GM12865 (cell line): Measurements from ENCODE around the gene ERBB4.

ENCODE experiments used
- DNase-seq: peaks from one replicate; pipeline ENCODE4 v3.0.0; 2010; ENCODE audit warnings: low read depth
- H3K4me3 ChIP-seq: 2 replicates; pipeline ENCODE4 v1.5.1; 2011; ENCODE audit warnings: mild to moderate bottlenecking, low read depth, low read length, control low read depth
- CTCF ChIP-seq: IDR thresholded peaks from 2 replicates; pipeline ENCODE4 v1.5.1; 2011; ENCODE audit warnings: low read length, control low read depth, low read depth, inconsistent platforms; ENCODE audit not compliant: insufficient read depth; ENCODE audit errors: missing control alignments

Gene ERBB4

GRCh38 chr2:211469664-211470059 is 1068.9 kb downstream of the ERBB4 start:
- no peak overlapping the region for H3K4me3 ChIP-seq
- no peak for DNase-seq
- TF ChIP-seq CTCF, result no peak

- H3K4me3 ChIP-seq, result no peak overlapping the region
- TF ChIP-seq CTCF, result no peak
- no peak for DNase-seq
These were observed 1069.5 kb downstream of the ERBB4 start for GRCh38 chr2:211468877-211469663.

GRCh38 chr2:211468217-211468616 is 1070.4 kb downstream of the ERBB4 start:
- DNase-seq, result no peak
- TF ChIP-seq CTCF, result no peak
- H3K4me3 ChIP-seq, result no peak overlapping the region

- no peak overlapping the region for H3K4me3 ChIP-seq
- TF ChIP-seq CTCF, result no peak
- DNase-seq, result no peak
These were observed 1075.2 kb downstream of the ERBB4 start for GRCh38 chr2:211463397-211463796.

- no peak for DNase-seq
- H3K4me3 ChIP-seq, result no peak overlapping the region
- no peak for TF ChIP-seq CTCF
These were observed 1079.6 kb downstream of the ERBB4 start for GRCh38 chr2:211458974-211459373.

GRCh38 chr2:211457325-211457724 is 1081.3 kb downstream of the ERBB4 start:
- H3K4me3 ChIP-seq, result no peak overlapping the region
- no peak for TF ChIP-seq CTCF
- no peak for DNase-seq

- TF ChIP-seq CTCF, result peak; percentile 86
- peak; percentile 35 for DNase-seq
- no peak overlapping the region for H3K4me3 ChIP-seq
These were observed 1083.3 kb downstream of the ERBB4 start for GRCh38 chr2:211455216-211455841.
